Natural killer cell (primary cell): ENCODE data around the gene SLC6A15. TPM values are rescaled to one million over a fixed set of nuclear protein-coding genes. Genes with fewer than 3 reads are reported as not detected.

Source experiments
- ATAC-seq, 3 donors: fragments of 150-1000 bp in 2 of 3; fragments of 200-7000 bp in 1 of 3; cut with Tn5 transposase; 1 replicate in 1 of 3; 2 replicates in 2 of 3; pipeline ENCODE4 v1.10.0; 2021; ENCODE audit warnings: mild to moderate bottlenecking in 2 of 3, moderate library complexity in 2 of 3
- DNase-seq, 2 donors: peaks; one replicate each; pipeline versions ENCODE4 v3.0.0 to v3.0.0-alpha.2; 2013 to 2021; ENCODE audit warnings: mixed read lengths in 1 of 2
- H3K27ac ChIP-seq: one replicate; pipeline ENCODE4 v1.5.1; 2013; ENCODE audit warnings: mild to moderate bottlenecking, low read length
- H3K27me3 ChIP-seq: one replicate; pipeline ENCODE4 v1.6.1; 2013; ENCODE audit warnings: low read length; ENCODE audit not compliant: control insufficient read depth, insufficient read depth
- H3K36me3 ChIP-seq: one replicate; pipeline ENCODE4 v1.6.1; 2013; ENCODE audit warnings: low read length; ENCODE audit not compliant: control insufficient read depth, insufficient read depth
- H3K4me1 ChIP-seq: one replicate; pipeline ENCODE4 v1.6.1; 2013; ENCODE audit warnings: low read length; ENCODE audit not compliant: control insufficient read depth, insufficient read depth
- H3K4me3 ChIP-seq: one replicate; pipeline ENCODE4 v1.5.1; 2013; ENCODE audit warnings: low read length
- H3K9me3 ChIP-seq: one replicate; pipeline ENCODE4 v1.6.1; 2013; ENCODE audit warnings: low read length; ENCODE audit not compliant: control insufficient read depth, insufficient read depth
- H3K27ac Mint-ChIP-seq, 2 donors: one replicate each; pipeline ENCODE4 v1.8.0; 2022; ENCODE audit warnings: mild to moderate bottlenecking in 2 of 2, mixed read lengths in 2 of 2, moderate library complexity in 1 of 2
- H3K27me3 Mint-ChIP-seq, 2 donors: one replicate each; pipeline ENCODE4 v1.8.0; 2022; ENCODE audit warnings: low read depth in 2 of 2, mixed read lengths in 2 of 2
- H3K36me3 Mint-ChIP-seq: one replicate; pipeline ENCODE4 v1.8.0; 2022; ENCODE audit warnings: mixed read lengths
- H3K4me1 Mint-ChIP-seq, 2 donors: one replicate each; pipeline ENCODE4 v1.8.0; 2022; ENCODE audit warnings: mixed read lengths in 2 of 2
- H3K4me3 Mint-ChIP-seq: one replicate; pipeline ENCODE4 v1.8.0; 2022; ENCODE audit warnings: mild to moderate bottlenecking, moderate library complexity, mixed read lengths
- H3K9me3 Mint-ChIP-seq, 2 donors: one replicate each; pipeline ENCODE4 v1.8.0; 2022; ENCODE audit warnings: mixed read lengths in 2 of 2
- WGBS: methylation state at CpG from one replicate; pipeline ENCODE4 v1.1.7; 2013; ENCODE audit warnings: missing lambda C conversion rate; ENCODE audit not compliant: insufficient coverage; 5-methylcytosine and 5-hydroxymethylcytosine counted together
- intact Hi-C: fragments of 100-400 bp; cut with micrococcal nuclease; formaldehyde crosslinking; loops from one replicate; pipeline ENCODE4 v1.14.2; 2022
- total RNA-seq, 4 donors: library from RNA; stranded (reverse); fragments of 120-200 nt in 1 of 4; gene quantifications; one replicate each; pipeline versions ENCODE4 v1.2.3 to v1.2.4, GENCODE V29; 2013 to 2022
- TF ChIP-seq, protein P1 (sequence below): fragments of 200-600 bp; IDR thresholded peaks from one replicate; pipeline ENCODE4 v1.8.0; 2022; ENCODE audit warnings: antibody characterized with exemption

Gene SLC6A15
- total RNA-seq, 3 donors from 2014 or later (not counting 1 experiment from before 2014, with no cell fraction given): not detected

DNA sequence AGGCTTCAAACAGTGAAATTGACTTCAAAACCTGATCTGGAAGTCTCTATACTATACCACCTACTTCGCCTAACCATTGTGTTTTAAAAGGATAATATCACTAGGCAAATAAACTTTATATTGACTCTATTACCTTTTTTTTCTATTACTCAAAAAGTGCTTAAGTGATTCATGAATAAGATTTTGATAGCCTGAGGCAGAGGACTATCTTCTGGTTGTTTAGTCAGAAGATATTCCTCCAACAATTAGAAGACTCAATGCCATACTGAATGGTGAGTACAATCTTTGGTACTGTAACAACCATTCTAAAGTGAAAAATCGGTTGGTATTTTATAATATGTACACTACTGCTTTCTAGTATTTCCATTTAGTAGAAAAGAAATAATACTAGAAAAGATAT lies 22.8 kb downstream of the SLC6A15 start:
- Mint-ChIP-seq H3K36me3 (no peaks in the 10 kb centered on the region), H3K4me1 (no peaks in the 10 kb centered on the region), H3K27ac (no peak overlapping the region), H3K4me3 (no peak overlapping the region), H3K27me3 (no peaks in the 10 kb centered on the region), H3K9me3 (no peaks in the 10 kb centered on the region)
- DNase-seq (no peak), ATAC-seq (no peak)
- H3K27ac ChIP-seq: no peak overlapping the region
- no peaks in the 10 kb centered on the region for H3K27me3 ChIP-seq
- H3K9me3 ChIP-seq: no peaks in the 10 kb centered on the region
- no CpG with 5 or more reads among the region's 2 CpGs for WGBS
- no peaks in the 10 kb centered on the region for H3K36me3 ChIP-seq
- intact Hi-C loops: no loop called here
- TF ChIP-seq, protein P1, sequence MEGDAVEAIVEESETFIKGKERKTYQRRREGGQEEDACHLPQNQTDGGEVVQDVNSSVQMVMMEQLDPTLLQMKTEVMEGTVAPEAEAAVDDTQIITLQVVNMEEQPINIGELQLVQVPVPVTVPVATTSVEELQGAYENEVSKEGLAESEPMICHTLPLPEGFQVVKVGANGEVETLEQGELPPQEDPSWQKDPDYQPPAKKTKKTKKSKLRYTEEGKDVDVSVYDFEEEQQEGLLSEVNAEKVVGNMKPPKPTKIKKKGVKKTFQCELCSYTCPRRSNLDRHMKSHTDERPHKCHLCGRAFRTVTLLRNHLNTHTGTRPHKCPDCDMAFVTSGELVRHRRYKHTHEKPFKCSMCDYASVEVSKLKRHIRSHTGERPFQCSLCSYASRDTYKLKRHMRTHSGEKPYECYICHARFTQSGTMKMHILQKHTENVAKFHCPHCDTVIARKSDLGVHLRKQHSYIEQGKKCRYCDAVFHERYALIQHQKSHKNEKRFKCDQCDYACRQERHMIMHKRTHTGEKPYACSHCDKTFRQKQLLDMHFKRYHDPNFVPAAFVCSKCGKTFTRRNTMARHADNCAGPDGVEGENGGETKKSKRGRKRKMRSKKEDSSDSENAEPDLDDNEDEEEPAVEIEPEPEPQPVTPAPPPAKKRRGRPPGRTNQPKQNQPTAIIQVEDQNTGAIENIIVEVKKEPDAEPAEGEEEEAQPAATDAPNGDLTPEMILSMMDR: no peak
- no peak overlapping the region for H3K4me3 ChIP-seq
- no peaks in the 10 kb centered on the region for H3K4me1 ChIP-seq

DNA sequence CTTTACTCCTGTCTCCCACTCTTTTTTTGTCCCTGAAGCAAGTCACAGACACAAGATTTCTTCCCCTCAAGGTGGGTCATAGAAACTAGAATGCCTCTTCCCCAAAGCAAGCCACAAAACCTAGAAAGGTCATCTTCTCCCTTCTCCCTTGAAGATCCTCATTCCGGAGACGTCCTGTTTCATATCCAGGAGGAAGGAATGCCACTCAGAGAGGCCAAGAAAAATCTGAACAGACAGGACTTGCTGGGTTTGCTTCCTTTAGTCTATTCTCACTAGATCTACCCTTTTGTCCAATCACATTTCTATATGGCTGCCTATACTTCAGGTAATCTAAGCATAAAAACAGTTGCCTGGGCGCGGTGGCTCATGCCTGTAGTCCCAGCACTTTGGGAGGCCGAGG lies 23.7 kb downstream of the SLC6A15 start:
- H3K36me3 Mint-ChIP-seq: no peaks in the 10 kb centered on the region
- no peaks in the 10 kb centered on the region for H3K9me3 ChIP-seq
- H3K9me3 Mint-ChIP-seq: no peaks in the 10 kb centered on the region
- H3K27me3 Mint-ChIP-seq: no peaks in the 10 kb centered on the region
- H3K4me3 Mint-ChIP-seq: no peak overlapping the region
- WGBS: 83% methylated on average over 4 of the region's 5 CpGs
- H3K27ac ChIP-seq: no peak overlapping the region
- no peak overlapping the region for H3K4me3 ChIP-seq
- no peaks in the 10 kb centered on the region for H3K4me1 ChIP-seq
- ATAC-seq: no peak
- TF ChIP-seq, protein P1: no peak
- H3K36me3 ChIP-seq: no peaks in the 10 kb centered on the region
- H3K27ac Mint-ChIP-seq: no peak overlapping the region
- no peaks in the 10 kb centered on the region for H3K4me1 Mint-ChIP-seq
- intact Hi-C loops: no loop called here
- no peak for DNase-seq
- no peaks in the 10 kb centered on the region for H3K27me3 ChIP-seq

DNA sequence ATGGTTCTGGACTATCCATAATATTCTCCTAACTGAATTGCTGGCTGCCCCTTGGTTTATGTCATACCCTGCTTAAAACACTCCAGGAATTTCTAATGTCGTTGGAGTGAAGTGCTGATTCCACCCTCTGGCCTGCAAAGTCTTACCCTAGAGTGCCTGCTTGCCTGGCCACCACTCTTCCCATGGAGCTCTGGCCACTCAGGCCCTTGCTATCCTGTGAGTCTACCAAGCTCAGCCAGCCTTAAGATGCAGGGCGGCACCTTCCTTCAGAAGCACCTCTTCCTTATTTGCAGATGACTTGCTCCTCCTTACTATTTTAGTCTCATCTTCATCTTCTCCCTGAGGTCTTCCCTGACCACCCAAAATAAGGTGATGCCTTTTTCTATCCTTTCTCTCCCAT lies 35.3 kb downstream of the SLC6A15 start:
- H3K27ac Mint-ChIP-seq: no peak overlapping the region
- Histone ChIP-seq H3K9me3 (no peaks in the 10 kb centered on the region), H3K4me3 (no peak overlapping the region), H3K27me3 (no peaks in the 10 kb centered on the region), H3K36me3 (no peaks in the 10 kb centered on the region), H3K4me1 (no peaks in the 10 kb centered on the region), H3K27ac (no peak overlapping the region)
- no peaks in the 10 kb centered on the region for H3K36me3 Mint-ChIP-seq
- H3K4me3 Mint-ChIP-seq: no peak overlapping the region
- DNase-seq (no peak), ATAC-seq (no peak)
- H3K9me3 Mint-ChIP-seq: no peaks in the 10 kb centered on the region
- no peaks in the 10 kb centered on the region for H3K27me3 Mint-ChIP-seq
- intact Hi-C loops: no loop called here
- H3K4me1 Mint-ChIP-seq: no peaks in the 10 kb centered on the region
- 66% methylated on average over 2 of the region's 2 CpGs for WGBS
- TF ChIP-seq, protein P1: no peak

DNA sequence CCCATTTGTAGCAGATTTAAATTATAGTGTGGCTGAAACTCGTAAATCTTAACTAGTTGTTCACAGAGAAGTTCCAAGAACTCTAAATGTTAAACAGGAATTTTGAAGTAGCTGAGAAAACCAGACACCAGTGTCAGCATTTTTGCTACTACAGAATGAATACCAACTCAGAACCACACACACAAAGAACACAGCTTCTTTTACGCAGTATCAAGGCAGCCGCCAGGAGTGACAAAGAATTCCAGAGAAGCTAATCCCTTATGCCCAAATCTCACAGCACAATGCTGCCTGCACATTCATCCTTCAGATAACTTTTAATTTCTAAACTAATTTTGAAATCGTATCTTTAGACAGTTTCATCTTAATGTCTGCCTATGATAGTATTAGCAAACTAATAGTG lies 37.4 kb downstream of the SLC6A15 start:
- Mint-ChIP-seq H3K27ac (no peak overlapping the region), H3K4me1 (no peaks in the 10 kb centered on the region), H3K4me3 (no peak overlapping the region), H3K9me3 (no peaks in the 10 kb centered on the region), H3K27me3 (no peaks in the 10 kb centered on the region), H3K36me3 (no peaks in the 10 kb centered on the region)
- 68% methylated on average over 3 of the region's 4 CpGs for WGBS
- no peaks in the 10 kb centered on the region for H3K27me3 ChIP-seq
- no peaks in the 10 kb centered on the region for H3K36me3 ChIP-seq
- no peak overlapping the region for H3K4me3 ChIP-seq
- no peak overlapping the region for H3K27ac ChIP-seq
- intact Hi-C loops: no loop called here
- H3K4me1 ChIP-seq: no peaks in the 10 kb centered on the region
- H3K9me3 ChIP-seq: no peaks in the 10 kb centered on the region
- ATAC-seq (no peak), DNase-seq (no peak)
- TF ChIP-seq, protein P1: no peak
